HepG2 (cell line): ENCODE data around the gene ANTXR1. TPM values are rescaled to one million over a fixed set of nuclear protein-coding genes. Genes with fewer than 3 reads are reported as not detected.

Experiments used
- ATAC-seq: fragments of 200-7000 bp; cut with Tn5 transposase; 3 replicates; pipeline ENCODE4 v1.9.1; 2020; ENCODE audit warnings: mild to moderate bottlenecking, moderate library complexity
- BruUV-seq: library from RNA; stranded (reverse); fragments of 400-500 nt; replicated peaks from 2 replicates; lab custom pipeline; 2021; lab: Mats Ljungman, UMichigan
- CTCF ChIA-PET: fragments of 300-600 bp; formaldehyde crosslinking; extraction: SDS; loops from one replicate; lab custom pipeline; 2021; ENCODE audit warnings: low total read pairs, inconsistent platforms, low intra/inter-chr PET ratio; lab: Yijun Ruan, JAX
- POLR2A ChIA-PET: fragments of 350-600 bp; sonication (Branson Sonifier 250); formaldehyde crosslinking; loops from one replicate; lab custom pipeline; 2020; ENCODE audit warnings: antibody characterized with exemption, inconsistent platforms; lab: Yijun Ruan, JAX
- DNase-seq: peaks from one replicate; pipeline ENCODE4 v3.0.0-alpha.2; 2015; ENCODE audit warnings: low spot score
- FAIRE-seq: peaks from 3 replicates; lab custom pipeline; 2011; peaks lifted over from hg19 to GRCh38; lab: Jason Lieb, UNC
- H2AFZ ChIP-seq: one replicate; pipeline ENCODE4 v1.6.1; 2011; ENCODE audit warnings: low read length, inconsistent platforms
- H3K27ac ChIP-seq: fragments of 300-600 bp; 3 replicates; pipeline ENCODE4 v1.8.0; 2011; ENCODE audit warnings: mixed run types, mild to moderate bottlenecking, mixed read lengths, low read length, inconsistent platforms; ENCODE audit not compliant: insufficient read depth; ENCODE audit errors: extremely low read length
- H3K27me3 ChIP-seq, 2 experiments: fragments of 200-600 bp in 1 of 2; 2 replicates in 1 of 2; 3 replicates in 1 of 2; pipeline versions ENCODE4 v1.6.0 to v1.8.0; 2011; ENCODE audit warnings: low read length in 2 of 2, mild to moderate bottlenecking in 2 of 2, moderate library complexity in 2 of 2, inconsistent platforms in 1 of 2; ENCODE audit not compliant: insufficient read depth in 2 of 2, control insufficient read depth in 1 of 2
- H3K36me3 ChIP-seq, 2 experiments: fragments of 200-600 bp in 1 of 2; replicated peaks in 1 of 2; 2 replicates in 1 of 2; 3 replicates in 1 of 2; pipeline versions ENCODE4 v1.5.1 to v1.8.0; 2011; ENCODE audit warnings: low read length in 2 of 2, inconsistent platforms in 1 of 2; ENCODE audit not compliant: insufficient read depth in 2 of 2, control insufficient read depth in 1 of 2
- H3K4me1 ChIP-seq: 2 replicates; pipeline ENCODE4 v1.5.1; 2012; ENCODE audit warnings: low read length, inconsistent platforms; ENCODE audit not compliant: insufficient read depth
- H3K4me2 ChIP-seq: 2 replicates; pipeline ENCODE4 v1.6.0; 2011; ENCODE audit warnings: low read depth, low read length, inconsistent platforms
- H3K4me3 ChIP-seq, 3 experiments: fragments of 200-600 bp in 1 of 3; sonication (generic), shearing (Covaris generic) in 1 of 3; replicated peaks in 1 of 3; 2 replicates each; pipeline ENCODE4 v1.5.1; 2011 to 2016; ENCODE audit warnings: low read length in 3 of 3, inconsistent platforms in 2 of 3, low read depth in 2 of 3, mild to moderate bottlenecking in 2 of 3, control low read depth in 1 of 3, mixed read lengths in 1 of 3; ENCODE audit not compliant: insufficient read depth in 1 of 3
- H3K79me2 ChIP-seq: one replicate; pipeline ENCODE4 v1.6.1; 2011; ENCODE audit warnings: low read length, inconsistent platforms; ENCODE audit not compliant: insufficient read depth
- H3K9ac ChIP-seq: 2 replicates; pipeline ENCODE4 v1.6.0; 2011; ENCODE audit warnings: mild to moderate bottlenecking, low read depth, low read length, inconsistent platforms; ENCODE audit not compliant: insufficient read depth
- H3K9me3 ChIP-seq: 2 replicates; pipeline ENCODE4 v1.5.1; 2012; ENCODE audit warnings: mild to moderate bottlenecking, low read length
- H4K20me1 ChIP-seq: 2 replicates; pipeline ENCODE4 v1.6.0; 2011; ENCODE audit warnings: inconsistent platforms, mild to moderate bottlenecking, low read length, moderate library complexity; ENCODE audit not compliant: insufficient read depth
- AKAP8 ChIP-seq: sonication (generic); formaldehyde crosslinking; IDR thresholded peaks from 2 replicates; pipeline ENCODE4 v1.5.1; 2020; ENCODE audit warnings: mild to moderate bottlenecking, missing genetic modification reagents
- KLF15 ChIP-seq: sonication (generic); formaldehyde crosslinking; IDR thresholded peaks from 2 replicates; pipeline ENCODE4 v1.8.1; 2023; ENCODE audit warnings: borderline replicate concordance, mild to moderate bottlenecking, inconsistent platforms, missing genetic modification reagents, mixed read lengths
- MAFK ChIP-seq, 2 experiments: IDR thresholded peaks in 1 of 2; conservative IDR thresholded peaks in 1 of 2; 2 replicates each; pipeline ENCODE4 v1.6.1; 2011; ENCODE audit warnings: improper control_type of control experiment in 2 of 2, low read length in 2 of 2
- SALL1 ChIP-seq: sonication (generic); formaldehyde crosslinking; IDR thresholded peaks from 2 replicates; pipeline ENCODE4 v1.8.0; 2022; ENCODE audit warnings: mild to moderate bottlenecking, missing genetic modification reagents
- ZFY ChIP-seq: sonication (generic); formaldehyde crosslinking; IDR thresholded peaks from 2 replicates; pipeline ENCODE4 v1.4.0; 2020; ENCODE audit warnings: missing genetic modification reagents
- ZNF333 ChIP-seq: sonication (generic); formaldehyde crosslinking; IDR thresholded peaks from 2 replicates; pipeline ENCODE4 v1.4.0; 2020; ENCODE audit warnings: mild to moderate bottlenecking, missing genetic modification reagents, borderline replicate concordance
- whole genome bisulfite sequencing: methylation state at CpG from one replicate; pipeline ENCODE4 v1.1.6; 2017; ENCODE audit warnings: low lambda C conversion rate; 5-methylcytosine and 5-hydroxymethylcytosine counted together
- in situ Hi-C: cut with HindIII; loops from 2 replicates; pipeline ENCODE4 v1.10.0; 2017; ENCODE audit warnings: low pct_unique_long_range_greater_than_20kb; ENCODE audit not compliant: extremely low pct_ligation_motif_present
- intact Hi-C: fragments of 100-400 bp; cut with micrococcal nuclease; formaldehyde crosslinking; loops from one replicate; pipeline ENCODE4 v1.10.0; 2022; ENCODE audit not compliant: unreplicated experiment
- polyA plus RNA-seq, 8 experiments: library from polyadenylated mRNA; depleted of rRNA in 3 of 8; stranded (reverse) in 7 of 8; unstranded in 1 of 8; fragments of >200 nt; fragmentation: Illumina TruSeq in 4 of 8; extraction: Trizol in 4 of 8; gene quantifications; 2 replicates each; pipeline versions ENCODE4 v1.2.1 to v1.2.3, GENCODE V29; 2011 to 2016; ENCODE audit warnings: low read depth in 4 of 8, missing spikeins in 1 of 8, mixed read lengths in 1 of 8; ENCODE audit not compliant: insufficient read depth in 1 of 8
- total RNA-seq, 5 experiments: library from RNA; depleted of rRNA; stranded (reverse); fragments of >200 nt; fragmentation: Illumina TruSeq; extraction: Trizol; gene quantifications; 2 replicates each; pipeline ENCODE4 v1.2.3, GENCODE V29; 2016; ENCODE audit warnings: low read depth in 1 of 5
- TF ChIP-seq, protein P1 (sequence below): sonication (generic); formaldehyde crosslinking; IDR thresholded peaks from 2 replicates; pipeline ENCODE4 v1.8.1; 2023; ENCODE audit warnings: missing genetic modification reagents, mild to moderate bottlenecking, borderline replicate concordance
- TF ChIP-seq, protein P2 (sequence below): conservative IDR thresholded peaks from 2 replicates; pipeline ENCODE4 v1.6.1; 2018; ENCODE audit warnings: missing genetic modification reagents

The ANTXR1 gene
- total and polyA plus RNA-seq, 2 of the 13 experiments (the other 11 are each of a cell fraction or from before 2014, with no cell fraction given): 4.5 to 12.7 TPM

DNA sequence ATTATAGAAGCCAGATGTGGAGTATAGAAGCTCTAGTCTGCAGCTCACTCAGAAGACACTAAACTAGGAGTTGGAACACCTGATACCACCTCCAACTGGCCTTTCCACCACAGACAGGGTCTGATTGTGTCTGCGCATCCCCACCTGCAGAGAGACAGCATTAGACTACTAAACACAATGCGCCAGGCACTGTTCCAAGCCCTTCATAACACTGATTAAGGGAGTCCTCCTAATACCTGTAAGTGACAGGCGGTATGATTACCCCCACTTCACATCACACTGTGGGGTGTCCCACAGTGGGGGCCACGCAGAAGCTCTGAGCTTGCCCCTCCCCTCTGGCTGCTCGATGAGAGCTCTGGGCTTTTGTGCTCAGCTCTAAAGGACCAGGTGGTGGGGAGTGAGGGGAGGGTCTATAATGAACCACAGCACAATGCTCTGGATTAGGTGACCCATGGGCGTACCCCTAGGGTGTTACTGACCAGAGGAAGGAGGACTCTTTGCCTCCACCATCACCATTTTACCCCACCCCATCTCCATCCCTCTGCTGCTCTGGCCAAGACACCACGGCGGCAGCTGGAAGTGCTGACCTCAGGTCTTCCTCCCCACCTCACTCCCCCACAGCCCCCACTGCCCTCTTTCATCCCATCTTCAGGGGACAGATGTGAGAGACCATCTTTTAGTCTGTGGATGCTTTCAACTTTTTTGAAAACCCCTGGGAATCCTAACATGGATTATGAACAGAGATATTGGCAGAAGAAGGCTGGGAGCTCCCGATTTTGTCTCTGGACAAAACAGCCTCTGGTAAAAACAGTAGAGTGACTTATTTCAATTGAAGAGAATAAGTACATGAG, 228.9 kb downstream of the ANTXR1 start:
- Histone ChIP-seq H3K4me1 (peaks cover 13% of the 10 kb centered on the region), H3K36me3 (peaks cover 0 to 1% of the 10 kb centered on the region in 2 experiments; a peak in 1 of 5 replicates), H3K4me2 (no peak overlapping the region), H4K20me1 (no peaks in the 10 kb centered on the region), H3K27me3 (no peaks in the 10 kb centered on the region), H3K79me2 (no peaks in the 10 kb centered on the region), H2AFZ (no peak overlapping the region), H3K9me3 (no peaks in the 10 kb centered on the region), H3K4me3 (no peak overlapping the region), H3K9ac (no peak overlapping the region), H3K27ac (no peak overlapping the region)
- TF ChIP-seq MAFK (conservative IDR thresholded peaks at IDR 0.05 in 1 of 2, IDR thresholded peaks at IDR 0.05 in 1 of 2; ENCODE audit: low read length in 2 of 2): peak in 1 of 2 experiments; percentile 12; a peak in 1 of 4 replicates
- TF ChIP-seq, protein P1, sequence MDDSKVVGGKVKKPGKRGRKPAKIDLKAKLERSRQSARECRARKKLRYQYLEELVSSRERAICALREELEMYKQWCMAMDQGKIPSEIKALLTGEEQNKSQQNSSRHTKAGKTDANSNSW (CRISPR knock-in tag): no peak
- TF ChIP-seq, protein P2, sequence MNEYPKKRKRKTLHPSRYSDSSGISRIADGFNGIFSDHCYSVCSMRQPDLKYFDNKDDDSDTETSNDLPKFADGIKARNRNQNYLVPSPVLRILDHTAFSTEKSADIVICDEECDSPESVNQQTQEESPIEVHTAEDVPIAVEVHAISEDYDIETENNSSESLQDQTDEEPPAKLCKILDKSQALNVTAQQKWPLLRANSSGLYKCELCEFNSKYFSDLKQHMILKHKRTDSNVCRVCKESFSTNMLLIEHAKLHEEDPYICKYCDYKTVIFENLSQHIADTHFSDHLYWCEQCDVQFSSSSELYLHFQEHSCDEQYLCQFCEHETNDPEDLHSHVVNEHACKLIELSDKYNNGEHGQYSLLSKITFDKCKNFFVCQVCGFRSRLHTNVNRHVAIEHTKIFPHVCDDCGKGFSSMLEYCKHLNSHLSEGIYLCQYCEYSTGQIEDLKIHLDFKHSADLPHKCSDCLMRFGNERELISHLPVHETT (CRISPR knock-in tag): no peak
- no peak for TF ChIP-seq AKAP8 (CRISPR knock-in tag)
- TF ChIP-seq ZFY (CRISPR knock-in tag): no peak
- TF ChIP-seq KLF15 (CRISPR knock-in tag): no peak
- no peak for TF ChIP-seq SALL1 (CRISPR knock-in tag)
- TF ChIP-seq ZNF333 (CRISPR knock-in tag): no peak
- BruUV-seq: no TSS peak
- ChIA-PET CTCF (no interaction called here), POLR2A (interaction anchor here (0.7 kb wide), 1 partner anchor 10 kb away, joined by 3 read pairs; no protein-coding TSS in a partner anchor)
- WGBS: 91% methylated on average over 9 of the region's 9 CpGs
- ATAC-seq (no peak), FAIRE-seq (no peak), DNase-seq (no peak)
- intact Hi-C loops: no loop called here
- in situ Hi-C loops: no loop called here
